Kidney epithelial cell (primary cell): ENCODE results near the gene MED13L. TPM values are rescaled to one million over a fixed set of nuclear protein-coding genes. Genes with fewer than 3 reads are reported as not detected.

Experiments
- DNase-seq: peaks from one replicate; pipeline ENCODE4 v3.0.0-alpha.2; 2010; ENCODE audit warnings: low read depth
- H3K27me3 ChIP-seq: 2 replicates; pipeline ENCODE4 v1.6.0; 2011; ENCODE audit warnings: low read length; ENCODE audit not compliant: control insufficient read depth, insufficient read depth
- H3K36me3 ChIP-seq: 2 replicates; pipeline ENCODE4 v1.5.1; 2011; ENCODE audit warnings: low read length; ENCODE audit not compliant: control insufficient read depth, insufficient read depth
- H3K4me3 ChIP-seq: 2 replicates; pipeline ENCODE4 v1.5.1; 2011; ENCODE audit warnings: low read depth, mild to moderate bottlenecking, control low read depth, low read length
- CTCF ChIP-seq: IDR thresholded peaks from 2 replicates; pipeline ENCODE4 v1.5.1; 2011; ENCODE audit warnings: mild to moderate bottlenecking, moderate library complexity, low read length, control low read depth, inconsistent platforms; ENCODE audit not compliant: insufficient read depth, poor library complexity, severe bottlenecking
- total RNA-seq: library from RNA; depleted of rRNA; stranded (reverse); fragments of >200 nt; gene quantifications from 2 replicates; pipeline ENCODE4 v1.2.3, GENCODE V29; 2015

The MED13L gene
- total RNA-seq, 1 donor from 2014 or later, result 45.9 TPM

- TF ChIP-seq CTCF, result no peak
Observed at GRCh38 chr12:116317139-116317538, 39.6 kb upstream of the MED13L start.

GRCh38 chr12:116314477-116314876 is 37.0 kb upstream of the MED13L start:
- no peak for DNase-seq
- H3K4me3 ChIP-seq, result no peak overlapping the region
- no peaks in the 10 kb centered on the region for H3K27me3 ChIP-seq
- H3K36me3 ChIP-seq, result no peaks in the 10 kb centered on the region
- no peak for TF ChIP-seq CTCF

More at GRCh38 chr12:116317139-116317538, 39.6 kb upstream of the MED13L start:
- no peak for DNase-seq
- Histone ChIP-seq H3K36me3 (no peaks in the 10 kb centered on the region), H3K4me3 (no peak overlapping the region), H3K27me3 (no peaks in the 10 kb centered on the region)

GRCh38 chr12:116313194-116313927 is 35.9 kb upstream of the MED13L start:
- no peaks in the 10 kb centered on the region for H3K36me3 ChIP-seq
- no peak for DNase-seq
- H3K4me3 ChIP-seq, result no peak overlapping the region
- no peak for TF ChIP-seq CTCF
- H3K27me3 ChIP-seq, result no peaks in the 10 kb centered on the region

- no peaks in the 10 kb centered on the region for H3K36me3 ChIP-seq
- H3K4me3 ChIP-seq, result no peak overlapping the region
- no peaks in the 10 kb centered on the region for H3K27me3 ChIP-seq
- TF ChIP-seq CTCF, result no peak
- no peak for DNase-seq
Observed at GRCh38 chr12:116310082-116310481, 32.6 kb upstream of the MED13L start.

- no peak for DNase-seq
- no peak for TF ChIP-seq CTCF
- no peak overlapping the region for H3K4me3 ChIP-seq
- no peaks in the 10 kb centered on the region for H3K36me3 ChIP-seq
- no peaks in the 10 kb centered on the region for H3K27me3 ChIP-seq
Observed at GRCh38 chr12:116309343-116309742, 31.9 kb upstream of the MED13L start.

- Histone ChIP-seq H3K27me3 (no peaks in the 10 kb centered on the region), H3K4me3 (no peak overlapping the region), H3K36me3 (no peaks in the 10 kb centered on the region)
- TF ChIP-seq CTCF, result no peak
- DNase-seq, result no peak
Observed at GRCh38 chr12:116308647-116309046, 31.2 kb upstream of the MED13L start.
